Stimulated activated naive CD4-positive, alpha-beta T cell treated with Interleukin-2 at 50 U/mL for 16 hours (primary cell): ENCODE results near the gene ZBED6.

Experiments used
- DNase-seq: peaks from one replicate; lab custom pipeline; 2025; lab: John Stamatoyannopoulos, UW

ZBED6 gene

DNA sequence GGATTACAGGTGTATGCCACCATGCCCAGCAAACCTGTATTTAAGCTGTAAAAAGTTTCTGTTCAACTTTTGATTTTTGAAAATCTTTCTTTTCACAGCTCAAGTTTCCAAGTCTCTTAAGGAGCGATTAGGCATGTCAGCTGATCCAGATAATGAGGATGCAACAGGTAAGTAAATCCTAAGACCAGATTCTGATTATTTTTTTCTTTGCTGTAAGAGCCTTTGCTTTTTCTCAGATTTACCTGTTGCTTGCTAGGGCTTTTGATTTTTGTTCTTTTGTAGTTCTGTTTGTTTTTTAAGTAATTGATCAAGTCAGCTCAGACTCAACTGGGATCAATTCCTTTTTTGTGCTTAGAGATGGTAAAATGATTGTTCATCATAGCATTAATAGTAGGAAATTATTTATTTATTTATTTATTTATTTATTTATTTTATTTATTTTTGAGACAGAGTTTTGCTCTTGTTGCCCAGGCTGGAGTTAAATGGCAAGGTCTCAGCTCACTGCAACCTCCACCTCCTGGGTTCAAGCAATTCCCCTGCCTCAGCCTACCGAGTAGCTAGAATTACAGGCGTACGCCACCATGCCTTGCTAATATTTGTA lies 44.9 kb downstream of the ZBED6 start:
- DNase-seq: no peak

DNA sequence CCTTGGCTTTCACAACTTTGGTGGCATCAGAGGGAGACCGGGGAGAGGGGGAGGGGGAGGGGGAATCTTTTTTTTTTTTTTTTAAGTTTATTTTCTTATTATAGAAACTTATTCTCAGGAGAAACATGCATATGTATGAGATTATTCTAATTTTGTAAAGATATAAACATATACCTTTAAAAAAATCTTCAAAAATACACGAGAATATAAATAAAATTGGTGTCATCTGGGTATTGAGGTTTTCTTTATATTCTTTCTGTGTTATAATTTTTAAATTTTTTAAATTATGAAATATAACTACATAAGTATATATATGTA lies 47.1 kb downstream of the ZBED6 start:
- no peak for DNase-seq

DNA sequence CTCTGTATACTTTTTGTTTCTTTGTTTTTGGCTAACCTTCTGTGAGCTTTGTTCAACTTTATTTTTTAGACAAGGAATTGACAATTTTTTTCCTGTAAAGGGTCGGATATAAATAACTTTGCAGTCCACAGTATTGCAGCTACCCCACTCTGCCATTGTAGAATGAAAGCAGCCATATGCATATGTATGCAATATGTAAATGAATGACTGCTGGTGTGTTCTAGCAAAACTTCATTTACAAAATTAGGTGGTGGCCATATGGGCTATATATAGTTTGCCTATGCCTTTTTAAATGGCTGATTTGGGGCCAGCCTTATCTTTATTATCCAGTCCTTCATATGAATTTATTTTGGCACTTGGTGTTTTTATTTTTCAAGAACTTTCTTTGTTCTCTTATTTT lies 48.0 kb downstream of the ZBED6 start:
- DNase-seq: no peak
